Fibroblast of skin of back (primary cell): Measurements from ENCODE around the gene TEX22.

Source experiments
- DNase-seq: peaks from one replicate; pipeline ENCODE4 v3.0.0-alpha.2; 2013

The TEX22 gene

GRCh38 chr14:105408592-105408991, 10.3 kb downstream of the TEX22 start:
- no peak for DNase-seq

DNA sequence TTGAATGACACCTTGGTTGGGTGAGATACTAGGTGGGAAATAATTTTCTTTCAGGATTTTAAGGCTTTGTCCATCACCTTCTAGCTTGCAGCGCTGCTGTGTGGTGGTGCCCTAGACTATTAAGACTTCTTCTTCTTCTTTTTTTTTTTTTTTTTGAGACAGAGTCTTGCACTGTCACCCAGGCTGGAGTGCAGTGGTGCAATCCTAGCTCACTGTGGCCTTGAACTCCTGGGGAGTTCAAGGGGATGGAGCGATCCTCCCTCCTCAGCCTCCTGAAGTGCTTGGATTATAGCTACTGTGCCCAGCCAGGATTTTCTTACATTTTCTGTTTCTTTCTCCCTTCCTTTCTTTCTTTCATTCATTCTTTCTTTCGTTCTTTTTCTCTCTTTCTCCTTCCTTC, 11.0 kb downstream of the TEX22 start:
- DNase-seq = no peak

DNA sequence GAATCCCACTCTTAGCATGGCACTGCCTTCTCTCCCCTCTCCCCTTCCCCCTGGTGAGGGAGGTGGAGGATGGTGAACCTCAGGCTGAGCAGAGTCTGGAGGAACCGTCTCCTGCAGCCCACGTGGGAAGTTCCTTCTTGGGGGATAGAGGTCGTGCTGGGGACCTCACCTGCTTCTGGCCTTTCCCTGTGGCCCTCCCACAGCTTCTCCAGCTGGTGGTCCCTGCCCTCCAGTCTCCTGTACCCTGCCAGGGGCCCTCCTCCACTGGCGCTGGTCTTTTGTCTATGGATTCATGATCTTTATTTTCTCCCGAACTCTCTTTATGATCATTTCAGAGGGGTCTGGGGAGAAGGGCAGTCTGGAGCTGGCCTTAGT, 12.3 kb downstream of the TEX22 start:
- no peak for DNase-seq

DNA sequence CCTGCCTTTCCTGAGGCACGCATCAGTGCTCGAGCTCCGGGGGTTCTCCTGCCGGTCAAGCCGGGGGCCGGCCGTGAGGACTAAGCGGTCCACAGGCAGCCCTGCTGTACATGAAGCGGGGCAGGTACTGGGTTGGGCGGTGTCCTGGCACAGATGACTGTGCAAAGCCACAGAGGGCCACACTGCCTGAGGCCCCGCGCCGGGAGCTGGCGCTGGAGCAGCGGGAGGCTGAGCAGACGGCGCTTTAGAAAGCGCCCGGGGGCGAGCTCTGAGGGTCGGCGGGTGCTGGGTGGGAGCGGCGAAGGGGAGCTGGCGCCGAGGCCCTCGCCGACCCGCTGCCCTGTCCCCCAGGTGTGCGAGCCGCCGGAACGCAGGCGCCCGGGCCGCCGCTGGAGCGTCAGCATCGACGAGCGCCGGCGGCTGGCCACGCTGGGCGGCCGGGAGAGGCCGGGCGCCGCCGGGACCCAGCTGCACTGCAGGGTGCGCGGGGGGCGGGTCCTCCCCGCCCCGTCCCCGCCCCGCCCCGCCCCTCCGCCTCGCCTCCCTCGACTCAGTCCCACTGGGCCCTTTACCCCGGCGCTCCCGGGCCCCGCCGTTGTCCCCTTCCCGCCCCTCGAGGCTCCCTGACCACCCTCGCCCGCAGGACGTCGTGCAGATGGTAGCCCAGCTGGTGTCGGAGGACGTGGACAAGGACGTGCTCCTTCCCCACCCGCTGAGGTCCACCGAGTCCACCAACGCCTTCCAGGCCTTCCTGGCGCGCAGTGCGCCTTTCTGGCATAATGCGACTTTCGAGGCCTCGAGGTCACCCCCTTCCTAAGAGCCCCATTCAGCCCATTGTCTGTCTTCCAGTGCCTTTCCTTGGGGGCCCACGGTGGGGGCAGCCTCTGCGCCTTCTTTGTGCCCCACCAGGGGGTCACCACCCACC, 12.9 kb downstream of the TEX22 start:
- peak; percentile 47 for DNase-seq

DNA sequence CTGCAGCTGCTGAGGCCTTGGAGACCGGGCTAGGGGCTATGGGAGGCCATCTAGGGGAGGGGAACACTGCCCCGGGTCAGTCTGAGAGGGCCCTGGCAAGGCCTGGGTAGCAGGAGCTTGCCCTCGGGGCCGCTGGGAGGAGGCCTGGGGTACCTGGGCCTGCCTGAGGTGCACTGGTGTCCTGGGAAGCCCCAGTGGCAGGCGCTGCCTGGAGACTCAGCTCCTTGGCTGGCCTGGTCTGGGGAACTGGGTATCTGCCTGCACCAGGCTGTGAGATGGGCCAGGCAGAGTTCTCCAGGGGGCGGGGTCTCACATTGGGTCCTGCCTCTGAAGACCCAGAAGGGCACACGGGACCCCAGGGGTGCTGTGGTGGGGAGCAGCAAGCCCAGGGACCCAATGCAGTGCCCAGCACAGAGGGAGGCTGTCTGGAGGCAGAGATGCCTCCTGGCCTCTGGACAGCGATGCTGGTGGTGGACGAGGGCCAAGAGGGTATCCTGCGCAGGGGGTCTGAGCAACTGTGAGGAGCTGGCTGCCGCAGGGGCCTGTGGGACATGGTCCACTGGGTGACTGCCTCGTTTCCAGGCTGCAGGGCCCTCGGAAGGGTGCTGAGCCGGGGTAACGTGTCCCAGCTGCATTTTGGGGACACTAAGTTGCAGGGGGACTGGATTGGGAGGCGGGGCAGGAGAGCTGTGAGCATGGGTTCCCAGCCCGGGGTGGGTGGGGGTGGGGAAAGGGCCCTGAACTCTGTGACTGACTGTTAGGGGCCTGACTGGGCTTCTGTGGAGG, 13.8 kb downstream of the TEX22 start:
- no peak for DNase-seq

DNA sequence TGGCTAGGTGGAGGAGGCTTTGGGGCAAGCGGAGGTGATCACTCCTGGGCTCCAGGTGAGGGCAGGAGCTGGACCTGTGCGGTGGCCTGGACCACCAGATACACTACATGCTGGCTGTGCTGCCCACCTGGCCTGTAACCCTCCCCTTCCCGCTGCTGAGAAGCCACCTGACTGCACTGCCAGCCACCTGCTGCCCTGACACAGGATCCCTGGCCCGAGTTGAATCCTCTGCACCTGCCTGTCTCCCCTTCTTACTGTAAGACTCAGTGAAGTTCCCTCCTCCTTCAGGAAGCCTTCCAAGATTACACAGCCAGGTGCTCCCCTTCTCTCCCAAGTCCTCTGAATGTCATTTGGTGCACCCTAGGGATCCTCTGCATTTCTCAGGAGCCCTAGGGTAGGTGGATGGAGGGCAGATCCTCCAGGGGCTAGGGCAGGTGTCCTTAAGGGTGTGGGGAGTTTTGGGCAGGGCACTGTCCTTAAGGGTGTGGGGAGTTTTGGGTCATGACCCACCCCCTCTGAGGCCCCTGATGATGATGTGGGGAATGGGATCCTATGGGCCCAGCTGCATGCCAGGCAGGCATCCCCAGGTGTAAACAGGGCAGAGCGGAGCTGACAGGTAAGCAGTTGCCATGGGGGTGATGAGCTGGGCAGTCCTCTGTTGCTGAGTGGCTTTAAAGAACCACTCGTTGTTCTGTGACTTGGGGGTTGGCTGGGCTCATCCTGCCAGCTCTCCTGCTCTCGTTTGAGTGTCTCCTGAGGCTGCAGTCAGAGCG, 14.6 kb downstream of the TEX22 start:
- DNase-seq = no peak

GRCh38 chr14:105413544-105413886, 15.2 kb downstream of the TEX22 start:
- no peak for DNase-seq

DNA sequence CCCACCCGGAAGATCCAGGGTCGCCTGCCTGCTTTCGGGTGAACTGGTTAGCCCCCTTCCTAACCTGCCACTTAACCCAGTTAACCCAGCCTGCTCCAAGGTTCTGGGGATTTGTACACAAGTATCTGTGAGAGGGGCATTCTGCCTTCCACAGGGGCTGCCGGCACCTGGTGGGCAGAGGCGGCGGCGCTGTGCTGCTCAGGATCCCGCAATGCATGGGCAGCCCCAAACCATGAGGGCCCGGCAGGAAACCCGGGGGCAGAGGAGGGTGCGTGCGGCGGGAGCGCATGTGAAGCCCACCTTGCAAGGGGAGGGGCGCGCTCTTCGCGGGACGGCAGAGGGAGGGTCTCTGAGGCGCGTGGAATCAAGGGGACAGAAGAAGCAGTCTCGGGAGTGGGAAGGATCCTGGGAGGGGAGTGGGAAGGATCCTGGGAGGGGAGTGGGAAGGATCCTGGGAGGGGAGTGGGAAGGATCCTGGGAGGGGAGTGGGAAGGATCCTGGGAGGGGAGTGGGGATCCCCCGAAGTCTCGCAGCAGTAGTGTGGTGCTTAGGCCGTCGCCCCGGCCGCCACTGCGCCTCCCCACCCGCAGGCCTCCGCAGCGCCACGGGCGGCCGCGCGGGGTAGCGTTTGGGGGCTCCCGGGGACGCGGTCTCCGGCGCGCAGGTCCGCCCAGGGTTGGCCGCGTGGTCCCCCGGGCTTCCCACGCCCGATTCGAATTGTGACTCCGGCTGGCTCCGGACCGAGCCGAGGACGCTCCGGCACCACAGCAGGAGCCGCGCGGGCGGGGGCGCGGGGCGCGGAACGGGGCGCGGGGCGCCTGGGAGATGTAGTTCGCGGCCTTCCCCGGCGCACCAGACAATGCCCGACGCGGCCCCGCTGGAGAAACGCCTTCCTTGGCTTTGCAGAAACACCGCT, 16.4 kb downstream of the TEX22 start:
- peak; percentile 67 for DNase-seq

- no peak for DNase-seq
These were observed 17.4 kb downstream of the TEX22 start for GRCh38 chr14:105415481-105416428.

DNA sequence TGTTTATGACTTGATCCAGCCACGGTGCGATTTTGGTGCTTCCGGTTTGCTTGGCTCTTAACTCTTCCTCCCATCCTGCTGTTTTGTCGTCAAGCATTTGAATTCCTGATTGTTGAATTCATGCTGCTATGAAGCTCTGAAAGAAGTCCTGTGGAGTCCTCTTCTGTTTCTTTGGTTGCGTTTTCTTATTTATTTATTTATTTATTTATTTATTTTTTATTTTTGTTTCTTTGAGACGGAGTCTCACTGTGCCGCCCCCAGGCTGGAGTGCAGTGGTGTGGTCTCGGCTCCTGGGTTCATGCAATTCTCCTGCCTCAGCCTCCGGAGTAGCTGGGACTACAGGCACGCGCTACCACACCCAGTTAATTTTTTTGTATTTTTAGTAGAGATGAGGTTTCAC, 18.3 kb downstream of the TEX22 start:
- DNase-seq = no peak

- DNase-seq = no peak
These were observed 19.4 kb downstream of the TEX22 start for GRCh38 chr14:105417690-105418121.

- DNase-seq = no peak
These were observed 20.2 kb downstream of the TEX22 start for GRCh38 chr14:105418269-105419194.

DNA sequence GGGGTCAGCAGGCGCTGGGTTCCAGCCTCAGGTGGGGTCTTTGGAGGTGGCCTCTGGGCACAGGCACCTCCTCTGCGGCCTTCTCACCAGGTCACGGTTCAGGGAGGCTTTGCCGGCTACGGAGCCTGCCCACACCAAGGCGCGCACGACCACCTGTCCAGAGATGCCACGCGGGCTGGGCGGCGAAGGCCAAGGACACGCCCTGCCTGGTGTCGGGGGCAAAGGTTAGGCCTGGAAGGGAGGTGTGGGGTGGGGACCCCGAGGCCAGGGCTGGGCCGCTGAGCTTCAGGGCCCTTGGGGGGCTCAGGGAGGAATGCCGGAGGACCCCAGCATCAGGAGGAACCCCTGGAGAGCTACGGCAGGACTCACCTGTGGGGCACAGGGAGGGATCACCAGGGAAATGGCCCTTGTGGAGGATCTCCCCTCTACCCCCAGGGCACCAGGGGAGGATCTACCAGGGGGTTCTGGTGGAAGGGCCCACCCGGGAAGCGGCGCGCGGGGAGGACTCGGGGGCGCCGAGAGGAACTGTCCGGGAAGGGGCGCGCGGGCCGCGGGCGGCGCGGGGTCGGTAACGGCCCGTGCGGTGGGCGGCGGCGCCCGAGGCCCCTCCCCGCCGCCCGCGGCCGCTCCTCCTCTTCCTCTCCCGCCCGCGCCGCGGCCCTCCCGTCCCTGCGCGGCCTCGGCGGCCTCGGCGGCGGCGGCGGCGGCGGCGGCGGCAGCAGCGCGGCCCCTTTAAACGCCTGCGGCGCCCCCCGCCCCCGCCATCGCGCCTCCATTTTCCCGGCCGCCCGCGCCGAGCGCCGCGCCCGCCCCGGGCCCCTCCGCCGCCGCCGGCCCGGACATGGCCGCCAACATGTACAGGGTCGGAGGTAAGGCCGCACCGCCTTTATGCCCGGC, 21.1 kb downstream of the TEX22 start, which contains the start of gene MTA1:
TSS of gene MTA1 (plus strand) at position 633 of the 897 bp plus-strand sequence. CDS start at position 842, 209 bp downstream.
- DNase-seq = peak; percentile 57

GRCh38 chr14:105420101-105420973, 22.0 kb downstream of the TEX22 start:
- DNase-seq = no peak

DNA sequence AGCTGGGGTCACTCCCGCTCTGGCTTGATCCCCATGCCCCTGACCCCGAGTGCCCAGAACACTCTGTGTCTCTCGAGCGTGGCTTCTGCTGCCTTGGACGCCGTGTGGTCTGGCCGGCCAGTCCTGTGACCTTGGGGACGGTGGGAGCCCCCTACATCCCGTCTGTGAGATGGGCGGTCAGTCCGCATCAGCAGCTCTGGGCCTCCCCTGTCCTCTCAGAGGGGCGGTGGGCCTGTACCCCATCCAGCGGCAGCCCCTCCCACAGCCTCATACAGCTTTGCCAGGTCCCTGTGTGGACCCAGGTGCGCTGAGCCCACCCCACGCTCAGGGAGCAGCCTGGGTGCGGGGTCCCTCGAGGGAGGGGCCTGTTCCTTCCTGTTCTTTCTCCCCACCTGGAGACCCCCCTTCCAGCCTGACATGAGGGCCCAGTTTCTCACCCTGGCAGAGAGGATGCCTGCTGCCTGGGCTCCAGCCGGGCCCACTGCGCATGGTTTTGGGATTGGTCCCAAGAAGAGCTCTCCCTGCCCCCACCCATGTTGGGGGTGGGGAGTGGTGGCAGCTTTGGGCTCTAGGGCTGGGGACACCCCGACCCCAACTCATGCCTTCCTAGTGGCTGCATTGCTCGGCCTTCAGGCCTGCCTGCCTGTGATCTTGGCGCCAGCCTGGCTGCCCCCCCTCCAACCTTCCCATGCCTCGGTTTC, 22.8 kb downstream of the TEX22 start:
- DNase-seq = no peak
